Fibroblast of mammary gland (primary cell): ENCODE measurements around the gene TSC22D2.
"Not testable (repeated sequence)": the region's sequence is repeated elsewhere in the genome, so short reads cannot be mapped to it uniquely, and the experiment has no call there.

ENCODE experiments used
- DNase-seq: peaks from one replicate; pipeline ENCODE4 v3.0.0-alpha.2; 2010; ENCODE audit warnings: low read depth
- H3K4me3 ChIP-seq: 2 replicates; pipeline ENCODE4 v1.5.1; 2011; ENCODE audit warnings: low read depth, mild to moderate bottlenecking, low read length, moderate library complexity; ENCODE audit not compliant: control insufficient read depth
- TF ChIP-seq, protein P1 (sequence below): conservative IDR thresholded peaks from 2 replicates; pipeline ENCODE4 v1.5.1; 2011; ENCODE audit warnings: low read depth, low read length, inconsistent platforms; ENCODE audit not compliant: control insufficient read depth, insufficient read depth

TSC22D2 gene

DNA sequence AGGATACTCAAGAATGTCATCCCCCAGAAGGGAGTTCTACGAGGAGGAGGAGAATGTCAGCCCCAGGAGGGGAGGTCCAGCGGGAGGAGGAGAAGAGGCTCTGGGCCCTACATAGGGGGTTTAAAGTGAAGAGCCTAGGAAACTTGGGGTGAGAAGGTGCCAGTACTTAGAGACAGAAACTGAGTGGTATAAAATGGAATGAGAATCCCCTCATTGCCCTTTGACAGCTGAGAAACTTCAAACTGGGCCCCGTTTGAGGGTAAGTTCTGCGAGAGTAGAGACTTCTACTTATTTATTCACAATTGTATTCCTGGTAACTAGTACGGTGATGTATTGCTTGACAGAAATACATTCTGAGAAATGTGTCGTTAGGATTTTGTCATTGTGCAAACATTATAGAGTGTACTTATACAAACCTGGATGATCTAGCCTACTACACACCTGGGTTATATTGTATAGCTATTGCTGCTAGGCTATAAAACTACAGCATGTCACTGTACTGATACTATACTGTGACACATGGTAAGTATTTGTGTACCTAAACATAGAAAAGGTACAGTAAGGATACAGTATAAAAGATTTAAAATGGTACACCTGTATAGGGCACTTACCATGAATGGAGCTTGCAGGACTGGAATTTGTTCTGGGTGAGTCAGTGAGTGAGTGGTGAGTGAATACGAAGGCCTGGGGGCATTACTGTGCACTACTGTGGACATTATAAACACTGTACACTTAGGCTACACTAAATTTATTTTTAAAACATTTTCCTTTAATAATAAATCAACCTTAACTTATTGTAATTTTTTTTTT, 62.0 kb downstream of the TSC22D2 start:
- TF ChIP-seq, protein P1, sequence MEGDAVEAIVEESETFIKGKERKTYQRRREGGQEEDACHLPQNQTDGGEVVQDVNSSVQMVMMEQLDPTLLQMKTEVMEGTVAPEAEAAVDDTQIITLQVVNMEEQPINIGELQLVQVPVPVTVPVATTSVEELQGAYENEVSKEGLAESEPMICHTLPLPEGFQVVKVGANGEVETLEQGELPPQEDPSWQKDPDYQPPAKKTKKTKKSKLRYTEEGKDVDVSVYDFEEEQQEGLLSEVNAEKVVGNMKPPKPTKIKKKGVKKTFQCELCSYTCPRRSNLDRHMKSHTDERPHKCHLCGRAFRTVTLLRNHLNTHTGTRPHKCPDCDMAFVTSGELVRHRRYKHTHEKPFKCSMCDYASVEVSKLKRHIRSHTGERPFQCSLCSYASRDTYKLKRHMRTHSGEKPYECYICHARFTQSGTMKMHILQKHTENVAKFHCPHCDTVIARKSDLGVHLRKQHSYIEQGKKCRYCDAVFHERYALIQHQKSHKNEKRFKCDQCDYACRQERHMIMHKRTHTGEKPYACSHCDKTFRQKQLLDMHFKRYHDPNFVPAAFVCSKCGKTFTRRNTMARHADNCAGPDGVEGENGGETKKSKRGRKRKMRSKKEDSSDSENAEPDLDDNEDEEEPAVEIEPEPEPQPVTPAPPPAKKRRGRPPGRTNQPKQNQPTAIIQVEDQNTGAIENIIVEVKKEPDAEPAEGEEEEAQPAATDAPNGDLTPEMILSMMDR, result no peak
- H3K4me3 ChIP-seq, result no peak overlapping the region
- peak; percentile 45 for DNase-seq

- H3K4me3 ChIP-seq, result no peak overlapping the region
- TF ChIP-seq, protein P1, result no peak
- no peak for DNase-seq
These were observed 64.3 kb downstream of the TSC22D2 start for GRCh38 chr3:150472421-150472820.

DNA sequence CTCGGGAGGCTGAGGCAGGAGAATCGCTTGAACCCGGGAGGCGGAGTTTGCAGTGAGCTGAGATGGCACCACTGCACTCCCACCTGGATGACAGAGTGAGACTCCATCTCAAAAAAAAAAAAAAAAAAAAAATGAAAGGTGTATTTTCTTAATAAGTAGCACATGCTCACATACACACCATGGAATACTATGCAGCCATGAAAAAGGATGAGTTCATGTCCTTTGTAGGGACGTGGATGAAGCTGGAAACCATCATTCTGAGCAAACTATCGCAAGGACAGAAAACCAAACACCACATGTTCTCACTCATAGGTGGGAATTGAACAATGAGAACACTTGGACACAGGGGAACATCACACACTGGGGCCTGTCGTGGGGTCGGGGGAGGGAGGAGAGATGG, 65.1 kb downstream of the TSC22D2 start:
- DNase-seq, H3K4me3 ChIP-seq: not testable (repeated sequence)

DNA sequence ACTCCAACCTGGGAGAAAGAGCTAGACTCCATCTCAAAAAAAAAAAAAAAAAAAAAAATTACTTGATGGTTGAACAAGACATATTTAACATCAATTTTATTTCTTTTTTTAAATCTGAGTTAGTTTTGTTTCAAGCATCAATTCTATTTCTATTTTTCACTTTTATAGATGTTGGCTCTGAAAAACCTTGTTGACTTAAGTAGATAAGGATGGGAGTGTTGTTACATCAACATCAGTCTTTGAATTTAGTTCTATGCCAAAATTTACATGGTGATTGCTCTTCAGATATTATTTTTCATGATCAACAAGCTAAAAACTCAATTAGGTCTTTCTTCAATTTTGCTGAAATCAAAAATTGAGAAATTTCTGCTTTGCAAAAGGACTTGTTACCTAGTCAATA, 71.3 kb downstream of the TSC22D2 start:
- H3K4me3 ChIP-seq, result no peak overlapping the region

DNA sequence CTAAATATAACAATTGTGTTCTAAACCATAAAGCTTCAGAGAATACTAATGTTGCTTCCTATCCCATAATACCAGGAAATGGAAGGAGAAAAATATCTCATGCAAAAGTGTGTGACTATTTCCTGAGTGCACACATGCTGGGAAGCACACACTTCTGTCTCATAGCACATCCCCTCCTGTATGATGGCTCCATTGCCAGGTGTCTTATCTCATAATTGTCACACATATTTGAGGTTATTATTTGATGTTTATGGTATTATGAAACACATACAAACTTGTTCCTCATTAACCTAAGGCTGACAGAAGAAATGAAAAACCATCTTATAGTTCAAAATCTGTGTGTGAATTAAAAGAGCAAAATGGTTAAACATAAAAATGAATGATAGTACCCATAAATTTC, 72.8 kb downstream of the TSC22D2 start:
- TF ChIP-seq, protein P1, result no peak
- no peak overlapping the region for H3K4me3 ChIP-seq
- no peak for DNase-seq

More for the DNA sequence above, 71.3 kb downstream of the TSC22D2 start:
- DNase-seq, result no peak
- TF ChIP-seq, protein P1, result no peak

- DNase-seq, result no peak
- TF ChIP-seq, protein P1, result no peak
- no peak overlapping the region for H3K4me3 ChIP-seq
These were observed 75.1 kb downstream of the TSC22D2 start for GRCh38 chr3:150483226-150483625.

GRCh38 chr3:150484410-150484809, 76.3 kb downstream of the TSC22D2 start:
- TF ChIP-seq, protein P1, result no peak
- no peak overlapping the region for H3K4me3 ChIP-seq

More at GRCh38 chr3:150484410-150484809, 76.3 kb downstream of the TSC22D2 start:
- DNase-seq, result no peak
